GM12878 (cell line): ENCODE measurements around the gene MCF2L2. TPM values are rescaled to one million over a fixed set of nuclear protein-coding genes. Genes with fewer than 3 reads are reported as not detected.

Experiments used
- ATAC-seq: fragments of 200-7000 bp; cut with Tn5 transposase; 3 replicates; pipeline ENCODE4 v1.9.1; 2020; ENCODE audit warnings: mild to moderate bottlenecking, moderate library complexity
- BruUV-seq: library from RNA; stranded (reverse); fragments of 400-500 nt; replicated peaks from 2 replicates; lab custom pipeline; 2021; lab: Mats Ljungman, UMichigan
- CTCF ChIA-PET: fragments of 300-600 bp; sonication (Branson Sonifier 250); formaldehyde crosslinking; extraction: SDS; loops from one replicate; lab custom pipeline; 2021; ENCODE audit warnings: inconsistent platforms; lab: Yijun Ruan, JAX
- POLR2A ChIA-PET: fragments of 350-600 bp; formaldehyde crosslinking; extraction: SDS; loops from one replicate; lab custom pipeline; 2021; ENCODE audit warnings: inconsistent platforms; lab: Charles Lee
- RAD21 ChIA-PET: fragments of 300-600 bp; sonication (Branson Sonifier 250); formaldehyde crosslinking; loops from one replicate; lab custom pipeline; 2023; ENCODE audit warnings: antibody characterized with exemption; ENCODE audit not compliant: unreplicated experiment; lab: Charles Lee
- SMC1A ChIA-PET: fragments of 300-600 bp; sonication (Branson Sonifier 250); formaldehyde crosslinking; loops from one replicate; lab custom pipeline; 2023; ENCODE audit not compliant: unreplicated experiment, uncharacterized antibody; lab: Charles Lee
- DNase-seq: peaks from one replicate; pipeline ENCODE4 v3.0.0-alpha.2; 2011; ENCODE audit warnings: low read depth, low spot score
- FAIRE-seq: peaks from 3 replicates; lab custom pipeline; 2011; peaks lifted over from hg19 to GRCh38; lab: Jason Lieb, UNC
- H2AFZ ChIP-seq: 2 replicates; pipeline ENCODE4 v1.6.0; 2011; ENCODE audit warnings: low read depth, low read length, control low read depth; ENCODE audit not compliant: control insufficient read depth
- H3K27ac ChIP-seq: 2 replicates; pipeline ENCODE4 v1.5.1; 2011; ENCODE audit warnings: control low read depth; ENCODE audit not compliant: control insufficient read depth, insufficient read depth
- H3K27me3 ChIP-seq, 2 experiments: replicated peaks in 1 of 2; 2 replicates each; pipeline versions ENCODE4 v1.6.0 to v1.6.1; 2011; ENCODE audit warnings: low read length in 1 of 2; ENCODE audit not compliant: control insufficient read depth in 2 of 2, insufficient read depth in 2 of 2
- H3K36me3 ChIP-seq, 2 experiments: 2 replicates each; pipeline ENCODE4 v1.5.1; 2011; ENCODE audit warnings: low read length in 1 of 2; ENCODE audit not compliant: control insufficient read depth in 2 of 2, insufficient read depth in 2 of 2
- H3K4me1 ChIP-seq: 2 replicates; pipeline ENCODE4 v1.6.1; 2011; ENCODE audit warnings: mild to moderate bottlenecking, low read length, moderate library complexity, mixed read lengths; ENCODE audit not compliant: control insufficient read depth, insufficient read depth
- H3K4me2 ChIP-seq: 2 replicates; pipeline ENCODE4 v1.6.0; 2011; ENCODE audit warnings: control low read depth; ENCODE audit not compliant: control insufficient read depth, insufficient read depth
- H3K4me3 ChIP-seq: fragments of 200-600 bp; sonication (generic); 2 replicates; pipeline ENCODE4 v1.5.1; 2016
- H3K79me2 ChIP-seq: 2 replicates; pipeline ENCODE4 v1.6.0; 2011; ENCODE audit warnings: low read length; ENCODE audit not compliant: control insufficient read depth, insufficient read depth
- H3K9ac ChIP-seq: 2 replicates; pipeline ENCODE4 v1.8.0; 2011; ENCODE audit warnings: low read length, control low read depth, mixed read lengths; ENCODE audit not compliant: control insufficient read depth, insufficient read depth
- H3K9me3 ChIP-seq: replicated peaks from 3 replicates; pipeline ENCODE4 v1.5.1; 2011; ENCODE audit warnings: mild to moderate bottlenecking, low read length; ENCODE audit not compliant: control insufficient read depth, insufficient read depth
- H4K20me1 ChIP-seq: 2 replicates; pipeline ENCODE4 v1.6.0; 2011; ENCODE audit not compliant: control insufficient read depth, insufficient read depth
- MEF2A ChIP-seq: IDR thresholded peaks from 2 replicates; pipeline ENCODE4 v1.6.1; 2011; ENCODE audit warnings: low read depth, mild to moderate bottlenecking, low read length, moderate library complexity; ENCODE audit not compliant: insufficient read depth
- WGBS: methylation state at CpG from one replicate; pipeline ENCODE4 v1.1.6; 2016; ENCODE audit warnings: low lambda C conversion rate; ENCODE audit not compliant: insufficient replicate concordance, insufficient coverage; ENCODE audit errors: missing lambda C conversion rate; 5-methylcytosine and 5-hydroxymethylcytosine counted together
- in situ Hi-C: fragments of 300-500 bp; cut with MboI; formaldehyde crosslinking; loops from 9 replicates; pipeline ENCODE4 v1.14.3; 2018; ENCODE audit warnings: mixed read lengths
- intact Hi-C: fragments of 100-400 bp; cut with micrococcal nuclease; formaldehyde crosslinking; loops from one replicate; pipeline ENCODE4 v1.14.2; 2022; ENCODE audit not compliant: unreplicated experiment
- polyA plus RNA-seq, 11 experiments: library from polyadenylated mRNA; depleted of rRNA in 4 of 11; unstranded in 6 of 11; stranded (reverse) in 5 of 11; fragments of >200 nt; fragmentation: Nextera tagmentation in 4 of 11; fragmentation: Illumina TruSeq in 1 of 11; extraction: Ambion mirVana in 4 of 11; extraction: Trizol in 1 of 11; gene quantifications; 1 replicate in 1 of 11; 2 replicates in 10 of 11; pipeline versions ENCODE4 v1.2.1 to v1.2.3, GENCODE V29; 2011 to 2016; ENCODE audit warnings: inconsistent platforms in 2 of 11, missing spikeins in 2 of 11, low read depth in 1 of 11
- total RNA-seq, 4 experiments: library from RNA; depleted of rRNA in 3 of 4; stranded (reverse); fragments of >200 nt in 3 of 4; fragmentation: Illumina TruSeq in 1 of 4; extraction: Trizol in 1 of 4; gene quantifications; 2 replicates each; pipeline versions ENCODE4 v1.2.1 to v1.2.3, GENCODE V29; 2013 to 2021
- TF ChIP-seq, protein P1 (sequence below): fragments of 450-650 bp; IDR thresholded peaks from 2 replicates; pipeline ENCODE4 v1.6.1; 2017; ENCODE audit warnings: mild to moderate bottlenecking, low read depth, inconsistent platforms; ENCODE audit not compliant: poor library complexity, severe bottlenecking

Gene MCF2L2
- total and polyA plus RNA-seq, 10 of the 15 experiments (the other 5 are each of a cell fraction or from before 2014, with no cell fraction given), result 0.37 to 2.8 (median 1.4) TPM

- TF ChIP-seq, protein P1, sequence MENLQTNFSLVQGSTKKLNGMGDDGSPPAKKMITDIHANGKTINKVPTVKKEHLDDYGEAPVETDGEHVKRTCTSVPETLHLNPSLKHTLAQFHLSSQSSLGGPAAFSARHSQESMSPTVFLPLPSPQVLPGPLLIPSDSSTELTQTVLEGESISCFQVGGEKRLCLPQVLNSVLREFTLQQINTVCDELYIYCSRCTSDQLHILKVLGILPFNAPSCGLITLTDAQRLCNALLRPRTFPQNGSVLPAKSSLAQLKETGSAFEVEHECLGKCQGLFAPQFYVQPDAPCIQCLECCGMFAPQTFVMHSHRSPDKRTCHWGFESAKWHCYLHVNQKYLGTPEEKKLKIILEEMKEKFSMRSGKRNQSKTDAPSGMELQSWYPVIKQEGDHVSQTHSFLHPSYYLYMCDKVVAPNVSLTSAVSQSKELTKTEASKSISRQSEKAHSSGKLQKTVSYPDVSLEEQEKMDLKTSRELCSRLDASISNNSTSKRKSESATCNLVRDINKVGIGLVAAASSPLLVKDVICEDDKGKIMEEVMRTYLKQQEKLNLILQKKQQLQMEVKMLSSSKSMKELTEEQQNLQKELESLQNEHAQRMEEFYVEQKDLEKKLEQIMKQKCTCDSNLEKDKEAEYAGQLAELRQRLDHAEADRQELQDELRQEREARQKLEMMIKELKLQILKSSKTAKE, result no peak
Measured at GRCh38 chr3:183308751-183309150, 119.7 kb downstream of the MCF2L2 start (continued).

DNA sequence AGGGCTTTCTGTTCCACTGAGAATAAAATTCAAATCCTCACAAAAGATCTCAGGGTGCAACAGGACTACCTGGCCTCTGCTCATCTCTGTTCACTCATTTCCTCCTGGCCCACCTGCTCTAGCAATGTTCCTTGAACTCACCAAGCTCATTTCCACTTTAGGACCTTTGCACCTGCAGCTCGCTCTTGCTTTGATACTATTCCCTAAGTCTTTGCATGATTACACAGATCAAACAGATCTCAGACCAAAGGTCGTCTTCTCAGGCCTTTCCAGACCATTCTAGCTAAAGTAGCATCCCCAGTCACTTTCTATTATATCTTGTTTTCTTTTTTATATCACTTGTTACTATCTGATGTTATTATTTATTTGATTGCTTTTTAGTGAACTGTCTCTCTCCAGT is 120.7 kb downstream of the MCF2L2 start:
- Histone ChIP-seq H4K20me1 (no peaks in the 10 kb centered on the region), H3K9me3 (no peaks in the 10 kb centered on the region), H2AFZ (no peak overlapping the region), H3K4me3 (no peak overlapping the region), H3K27ac (no peak overlapping the region), H3K9ac (no peak overlapping the region), H3K27me3 (no peaks in the 10 kb centered on the region), H3K4me2 (no peak overlapping the region), H3K79me2 (no peaks in the 10 kb centered on the region), H3K36me3 (no peaks in the 10 kb centered on the region), H3K4me1 (peaks cover 10% of the 10 kb centered on the region)
- ChIA-PET SMC1A (interaction anchor here (0.8 to 2.2 kb wide), 6 partner anchors 14 to 123 kb away, joined by 3 to 7 read pairs (median 4); no protein-coding TSS in a partner anchor), CTCF (interaction anchor here (0.7 to 1.1 kb wide), 3 partner anchors 123 to 959 kb away, joined by 3 to 5 read pairs (median 4); no protein-coding TSS in a partner anchor), RAD21 (interaction anchor here (1.8 kb wide), 1 partner anchor 22 kb away, joined by 12 read pairs; no protein-coding TSS in a partner anchor), POLR2A (interaction anchor here (1.2 to 1.4 kb wide), 2 partner anchors 9 to 11 kb away, joined by 3 to 5 read pairs; no protein-coding TSS in a partner anchor)
- FAIRE-seq (no peak), DNase-seq (no peak), ATAC-seq (no peak)
- in situ Hi-C loops (no loop called here), intact Hi-C loops (no loop called here)
- WGBS, result 33% methylated on average over 2 of the region's 2 CpGs
- TF ChIP-seq MEF2A, result no peak
- no TSS peak for BruUV-seq
